Measurements from ENCODE around the gene CAMSAP1.
"Not testable (repeated sequence)": the region's sequence is repeated elsewhere in the genome, so short reads cannot be mapped to it uniquely, and the experiment has no call there.

The CAMSAP1 gene

DNA sequence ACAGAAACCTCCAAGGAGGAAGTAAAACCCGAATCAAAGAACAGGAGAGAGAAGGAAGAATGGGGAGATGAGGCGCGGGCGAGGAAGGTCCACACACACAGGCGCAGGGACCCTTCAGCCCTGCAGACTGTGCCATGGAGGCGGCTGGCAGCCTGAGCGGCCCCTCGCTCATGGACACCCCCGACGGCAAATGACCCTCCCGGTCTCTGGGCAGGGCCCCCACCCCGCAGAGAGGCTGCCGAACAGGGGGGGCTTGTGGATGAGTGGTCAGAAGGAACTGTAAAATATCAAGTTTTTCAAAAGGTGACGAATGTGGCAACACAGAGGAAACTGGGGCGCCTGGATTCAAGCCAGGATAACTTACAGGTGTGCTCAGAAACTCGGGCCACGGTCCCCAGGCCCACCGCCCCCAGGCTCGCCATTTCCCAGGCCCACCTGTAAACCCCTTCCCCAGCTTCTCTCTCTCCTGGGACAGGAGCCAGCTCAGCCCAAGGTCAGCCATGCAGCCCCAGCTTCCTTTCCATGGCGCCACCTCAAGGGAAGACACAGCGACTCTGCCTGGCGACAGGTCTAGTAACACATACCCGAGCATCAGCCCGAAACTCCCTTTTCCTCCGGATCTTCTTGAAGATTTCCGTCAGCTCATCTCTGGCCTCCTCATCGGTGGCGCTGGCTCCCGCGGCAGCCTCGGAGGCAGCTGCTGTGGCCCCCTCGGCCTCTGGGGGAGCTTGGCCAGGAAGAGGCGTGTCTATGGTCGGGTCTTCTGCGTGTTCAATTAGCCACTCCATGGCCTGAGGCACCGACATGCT, 37.3 kb upstream of the CAMSAP1 start:
- H3K27me3 ChIP-seq (ENCODE audit: control insufficient read depth in 1 of 2, insufficient read depth in 1 of 2, low read length in 2 of 2), result no peaks in the 10 kb centered on the region
- DNase-seq, result no peak
- H3K23ac ChIP-seq (ENCODE audit: low read length in 2 of 2), result no peak overlapping the region
- WGBS, result 96% methylated on average over 31 of the region's 36 CpGs
- no peaks in the 10 kb centered on the region for H3K9me3 ChIP-seq (ENCODE audit: control insufficient read depth, low read length)
- no peak overlapping the region for H2BK15ac ChIP-seq (ENCODE audit: low read depth, poor library complexity, severe bottlenecking)
- no peak overlapping the region for H3K18ac ChIP-seq (ENCODE audit: low read depth in 1 of 2, low read length in 2 of 2)
- no peak overlapping the region for H2BK5ac ChIP-seq (ENCODE audit: low read depth, low read length, poor library complexity, severe bottlenecking)
- no peak overlapping the region for H3K4ac ChIP-seq (ENCODE audit: low read depth in 1 of 2, low read length in 2 of 2)
- no peak overlapping the region for H3K14ac ChIP-seq (ENCODE audit: low read length in 2 of 2)
- H3K4me2 ChIP-seq (ENCODE audit: low read length, poor library complexity, severe bottlenecking), result no peak overlapping the region
- no peak overlapping the region for H4K91ac ChIP-seq (ENCODE audit: low read length)
- H3K27ac ChIP-seq (ENCODE audit: low read length, poor library complexity, severe bottlenecking), result no peak overlapping the region
- H3K4me1 ChIP-seq (ENCODE audit: control insufficient read depth, insufficient read depth, low read depth, low read length), result peaks cover 12% of the 10 kb centered on the region
- no peak overlapping the region for H2BK120ac ChIP-seq (ENCODE audit: low read depth, low read length)
- H3K36me3 ChIP-seq (ENCODE audit: control insufficient read depth in 1 of 2, insufficient read depth in 2 of 2, low read depth in 1 of 2, low read length in 2 of 2), result peaks cover 58 to 65% of the 10 kb centered on the region in 2 experiments
- H3K4me3 ChIP-seq (ENCODE audit: insufficient read depth in 1 of 2, low read depth in 1 of 2, low read length in 2 of 2), result no peak overlapping the region
- no peak overlapping the region for H2AK5ac ChIP-seq (ENCODE audit: low read length, severe bottlenecking)
- no peak overlapping the region for H4K8ac ChIP-seq (ENCODE audit: low read length)
- no peak overlapping the region for H2BK12ac ChIP-seq (ENCODE audit: low read length in 2 of 2)
- no peak overlapping the region for H2AFZ ChIP-seq (ENCODE audit: low read depth, low read length)
- H3K79me1 ChIP-seq (replicated peaks; ENCODE audit: low read length, poor library complexity, severe bottlenecking), result peaks cover 34% of the 10 kb centered on the region
- H3K9ac ChIP-seq (ENCODE audit: low read length), result no peak overlapping the region

- not testable (repeated sequence) for H2BK15ac ChIP-seq (ENCODE audit: low read depth, poor library complexity, severe bottlenecking); H2BK120ac ChIP-seq (ENCODE audit: low read depth, low read length); H2AFZ ChIP-seq (ENCODE audit: low read depth, low read length); H2BK12ac ChIP-seq (ENCODE audit: low read length in 2 of 2); H3K9ac ChIP-seq (ENCODE audit: low read length); H3K23ac ChIP-seq (ENCODE audit: low read length in 2 of 2); H3K27ac ChIP-seq (ENCODE audit: low read length, poor library complexity, severe bottlenecking); H2BK5ac ChIP-seq (ENCODE audit: low read depth, low read length, poor library complexity, severe bottlenecking); H3K18ac ChIP-seq (ENCODE audit: low read depth in 1 of 2, low read length in 2 of 2); H3K4ac ChIP-seq (ENCODE audit: low read depth in 1 of 2, low read length in 2 of 2); H3K27me3 ChIP-seq (ENCODE audit: control insufficient read depth in 1 of 2, insufficient read depth in 1 of 2, low read length in 2 of 2); H4K91ac ChIP-seq (ENCODE audit: low read length); DNase-seq; H3K4me3 ChIP-seq (ENCODE audit: insufficient read depth in 1 of 2, low read depth in 1 of 2, low read length in 2 of 2); H3K9me3 ChIP-seq (ENCODE audit: control insufficient read depth, low read length); H4K8ac ChIP-seq (ENCODE audit: low read length); H3K14ac ChIP-seq (ENCODE audit: low read length in 2 of 2); H3K4me2 ChIP-seq (ENCODE audit: low read length, poor library complexity, severe bottlenecking); H2AK5ac ChIP-seq (ENCODE audit: low read length, severe bottlenecking); H3K4me1 ChIP-seq (ENCODE audit: control insufficient read depth, insufficient read depth, low read depth, low read length)
- Histone ChIP-seq H3K79me1 (replicated peaks; ENCODE audit: low read length, poor library complexity, severe bottlenecking) (peaks cover 32% of the 10 kb centered on the region), H3K36me3 (ENCODE audit: control insufficient read depth in 1 of 2, insufficient read depth in 2 of 2, low read depth in 1 of 2, low read length in 2 of 2) (peaks cover 53 to 69% of the 10 kb centered on the region in 2 experiments)
- 100% methylated on average over 6 of the region's 6 CpGs for WGBS
These were observed 36.3 kb upstream of the CAMSAP1 start for GRCh38 chr9:135943604-135944003.

- no peak overlapping the region for H2BK12ac ChIP-seq (ENCODE audit: low read length in 2 of 2)
- H3K23ac ChIP-seq (ENCODE audit: low read length in 2 of 2), result no peak overlapping the region
- H3K4me3 ChIP-seq (ENCODE audit: insufficient read depth in 1 of 2, low read depth in 1 of 2, low read length in 2 of 2), result no peak overlapping the region
- H4K8ac ChIP-seq (ENCODE audit: low read length), result no peak overlapping the region
- 92% methylated on average over 13 of the region's 13 CpGs for WGBS
- H2AK5ac ChIP-seq (ENCODE audit: low read length, severe bottlenecking), result no peak overlapping the region
- no peak overlapping the region for H3K18ac ChIP-seq (ENCODE audit: low read depth in 1 of 2, low read length in 2 of 2)
- no peak overlapping the region for H3K4me2 ChIP-seq (ENCODE audit: low read length, poor library complexity, severe bottlenecking)
- peaks cover 7% of the 10 kb centered on the region for H3K4me1 ChIP-seq (ENCODE audit: control insufficient read depth, insufficient read depth, low read depth, low read length)
- H4K91ac ChIP-seq (ENCODE audit: low read length), result no peak overlapping the region
- H2BK5ac ChIP-seq (ENCODE audit: low read depth, low read length, poor library complexity, severe bottlenecking), result no peak overlapping the region
- no peak overlapping the region for H2BK15ac ChIP-seq (ENCODE audit: low read depth, poor library complexity, severe bottlenecking)
- DNase-seq, result no peak
- no peak overlapping the region for H2AFZ ChIP-seq (ENCODE audit: low read depth, low read length)
- H3K14ac ChIP-seq (ENCODE audit: low read length in 2 of 2), result no peak overlapping the region
- H3K27me3 ChIP-seq (ENCODE audit: control insufficient read depth in 1 of 2, insufficient read depth in 1 of 2, low read length in 2 of 2), result no peaks in the 10 kb centered on the region
- peaks cover 63 to 67% of the 10 kb centered on the region in 2 experiments for H3K36me3 ChIP-seq (ENCODE audit: control insufficient read depth in 1 of 2, insufficient read depth in 2 of 2, low read depth in 1 of 2, low read length in 2 of 2)
- H3K9me3 ChIP-seq (ENCODE audit: control insufficient read depth, low read length), result no peaks in the 10 kb centered on the region
- H3K27ac ChIP-seq (ENCODE audit: low read length, poor library complexity, severe bottlenecking), result no peak overlapping the region
- H3K4ac ChIP-seq (ENCODE audit: low read depth in 1 of 2, low read length in 2 of 2), result no peak overlapping the region
- peaks cover 22% of the 10 kb centered on the region for H3K79me1 ChIP-seq (replicated peaks; ENCODE audit: low read length, poor library complexity, severe bottlenecking)
- H3K9ac ChIP-seq (ENCODE audit: low read length), result no peak overlapping the region
- H2BK120ac ChIP-seq (ENCODE audit: low read depth, low read length), result no peak overlapping the region
These were observed 34.1 kb upstream of the CAMSAP1 start for GRCh38 chr9:135941288-135941995.
